GM19463 (cell line): Measurements from ENCODE around the gene ZNF169.
"Not testable (repeated sequence)": the region's sequence is repeated elsewhere in the genome, so short reads cannot be mapped to it uniquely, and the experiment has no call there.

ENCODE experiments used
- ATAC-seq: cut with Tn5 transposase; IDR thresholded peaks from one replicate; pipeline ENCODE4 v1.9.1; 2021; ENCODE audit warnings: mild to moderate bottlenecking, moderate library complexity; ENCODE audit not compliant: unreplicated experiment

The ZNF169 gene

DNA sequence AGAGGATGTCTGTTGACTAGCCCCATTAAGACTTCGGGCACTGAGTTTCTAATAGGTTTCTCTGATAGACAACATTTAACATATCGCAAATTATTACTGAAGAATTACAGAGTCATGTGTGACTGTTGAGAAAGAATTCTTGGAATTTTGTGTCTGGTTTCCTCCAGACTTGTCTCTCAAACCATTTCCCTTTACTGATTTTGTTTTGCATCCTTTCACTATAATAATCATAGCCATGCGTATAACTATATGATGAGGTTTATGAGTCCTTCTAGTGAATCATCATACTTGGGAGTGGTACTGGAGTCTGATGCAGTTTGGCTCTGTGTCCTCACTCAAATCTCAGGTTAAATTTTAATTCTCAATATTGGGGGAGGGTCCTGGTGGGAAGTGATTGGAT lies 27.0 kb downstream of the ZNF169 start:
- no peak for ATAC-seq

GRCh38 chr9:94287877-94288513 lies 28.9 kb downstream of the ZNF169 start:
- no peak for ATAC-seq

DNA sequence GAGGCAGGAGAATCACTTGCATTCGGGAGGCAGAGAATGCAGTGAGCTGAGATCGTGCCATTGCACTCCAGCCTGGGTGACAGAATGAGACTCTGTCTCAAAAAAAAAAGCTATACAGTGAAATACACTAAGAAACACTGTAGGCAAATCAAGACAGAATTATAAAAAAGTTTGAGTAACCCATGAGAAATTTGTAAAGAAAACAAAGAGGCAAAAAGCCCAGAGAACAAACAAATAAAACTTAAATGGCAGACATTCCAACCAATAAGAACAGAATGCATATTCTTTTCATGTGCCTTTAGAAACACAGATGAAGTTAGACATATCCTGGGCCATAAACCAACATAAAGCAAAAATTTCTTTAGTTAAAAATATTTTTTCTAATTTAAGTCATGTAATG lies 30.6 kb downstream of the ZNF169 start:
- ATAC-seq: no peak

- no peak for ATAC-seq
Observed at GRCh38 chr9:94298949-94299599, 40.0 kb downstream of the ZNF169 start.

- ATAC-seq: no peak
Observed at GRCh38 chr9:94300470-94301301, 41.6 kb downstream of the ZNF169 start.

DNA sequence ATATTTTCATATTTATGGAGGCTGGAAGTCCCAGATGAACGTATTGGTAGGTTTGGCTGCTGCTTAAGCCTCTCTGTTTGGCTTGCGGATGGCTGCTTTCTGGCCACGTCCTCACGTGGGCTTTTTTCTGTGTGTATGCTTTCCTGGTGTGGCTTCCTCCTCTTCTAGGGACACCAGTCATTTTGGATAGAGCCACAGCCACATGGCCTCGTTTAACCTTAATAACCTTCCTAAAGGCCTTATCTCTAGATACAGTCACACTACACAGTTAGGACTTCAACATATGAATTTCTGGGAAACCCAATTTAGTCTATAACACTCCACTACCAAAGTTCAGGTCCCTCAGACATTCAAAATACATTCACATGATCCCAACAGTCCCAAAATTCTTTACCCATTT lies 42.5 kb downstream of the ZNF169 start:
- no peak for ATAC-seq

DNA sequence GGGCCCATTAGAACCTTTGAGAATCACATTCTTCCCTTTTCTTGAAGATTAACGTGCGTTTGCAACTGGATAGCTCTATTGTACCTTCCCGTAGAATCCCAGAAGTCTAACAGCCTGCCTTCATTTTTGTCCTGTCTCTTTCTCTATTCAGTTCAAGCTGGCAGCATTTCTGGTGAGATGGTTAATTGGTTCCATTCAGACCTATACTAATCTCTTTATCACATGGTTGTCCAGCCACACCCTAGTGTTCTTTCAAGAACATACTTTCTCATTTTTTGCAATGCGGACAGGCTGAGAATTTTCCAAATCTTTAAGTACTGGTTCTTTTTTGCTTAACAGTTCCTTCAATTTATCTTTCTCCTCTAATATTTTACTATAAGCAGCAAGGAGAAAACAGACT lies 43.3 kb downstream of the ZNF169 start:
- no peak for ATAC-seq

- ATAC-seq: no peak
Observed at GRCh38 chr9:94303321-94303720, 44.2 kb downstream of the ZNF169 start.

GRCh38 chr9:94315034-94315984 lies 56.2 kb downstream of the ZNF169 start:
- not testable (repeated sequence) for ATAC-seq

DNA sequence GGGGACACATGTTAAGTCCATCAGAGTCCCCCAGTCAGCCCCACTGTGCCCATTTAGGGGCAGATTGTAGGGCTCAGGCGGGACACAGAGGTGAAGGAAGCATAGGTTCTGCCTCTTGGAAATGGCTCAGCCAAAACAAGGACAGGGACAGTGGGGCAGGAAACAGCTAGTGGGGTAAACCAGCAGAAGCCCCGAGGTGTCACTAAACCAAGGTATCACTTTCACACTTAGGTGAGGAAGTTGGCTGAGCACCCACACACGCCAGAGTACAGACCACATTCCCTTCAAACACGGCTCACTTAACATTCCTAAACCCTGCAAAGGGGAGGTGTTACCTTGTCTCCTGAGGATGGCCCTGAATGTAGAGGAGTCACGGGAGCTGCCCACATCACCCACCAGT lies 57.1 kb downstream of the ZNF169 start:
- ATAC-seq: peak; percentile 81

DNA sequence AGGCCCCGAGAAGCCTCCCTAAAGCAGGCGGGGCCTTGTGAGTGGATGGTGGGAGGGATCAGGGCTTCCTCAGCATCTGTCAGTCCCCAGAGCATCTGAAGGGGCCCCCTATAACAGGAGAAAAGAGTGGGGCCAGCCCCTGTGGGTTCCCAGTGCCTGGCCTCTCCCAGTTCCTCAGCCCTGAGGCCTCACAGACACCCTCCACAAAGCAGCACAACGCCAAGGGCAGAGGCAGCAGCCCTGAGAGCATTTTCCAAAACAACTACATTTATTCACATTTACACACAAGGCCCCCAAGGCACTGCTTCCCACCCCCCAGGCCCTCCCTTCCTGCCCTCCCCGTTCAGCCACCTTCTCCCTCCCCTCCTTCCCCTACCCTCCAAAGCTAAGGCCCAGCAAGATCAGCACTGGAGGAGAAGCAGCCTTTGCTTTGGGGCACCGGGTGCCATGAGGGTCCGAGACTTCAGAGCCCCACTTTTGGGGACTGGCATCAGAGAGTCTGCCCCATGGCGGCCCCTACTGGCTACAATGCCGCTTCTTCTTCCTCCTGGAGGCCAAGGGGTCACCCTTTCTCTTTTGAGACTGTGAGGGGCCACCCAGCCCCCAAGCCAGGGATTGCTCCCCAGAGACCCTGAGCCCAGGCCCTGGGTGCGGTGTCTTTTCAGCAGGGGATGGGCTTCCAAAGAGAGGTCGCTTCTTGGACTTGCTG lies 59.0 kb downstream of the ZNF169 start:
- ATAC-seq: not testable (repeated sequence)

DNA sequence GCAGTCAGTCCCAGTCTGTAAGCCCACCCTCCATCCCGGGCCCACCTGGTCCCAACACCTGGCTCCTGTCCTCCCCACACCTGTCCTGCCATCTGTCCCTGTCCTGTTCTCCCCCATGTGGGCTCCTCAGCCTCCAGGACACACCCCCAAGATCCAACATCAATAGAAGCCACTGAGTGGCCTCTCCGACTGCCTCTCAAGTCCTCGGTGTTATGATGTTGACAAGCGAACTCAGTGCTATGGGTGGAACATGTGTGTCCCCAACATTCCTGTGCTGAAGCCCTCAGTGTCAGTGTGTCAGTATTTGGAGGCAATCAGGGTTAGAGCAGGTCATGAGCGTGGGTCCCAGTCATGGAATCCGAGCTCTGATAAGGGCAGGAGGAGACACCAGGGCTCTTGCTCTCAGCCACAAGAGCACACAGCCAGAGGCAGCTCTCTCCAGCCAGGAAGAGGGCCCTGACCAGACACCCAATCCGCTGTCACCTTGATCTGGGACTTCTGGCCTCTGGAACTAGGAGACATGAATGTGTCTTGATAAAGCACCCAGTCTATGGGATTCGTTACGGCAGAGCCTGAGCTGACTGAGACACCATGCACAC lies 63.3 kb downstream of the ZNF169 start:
- ATAC-seq: not testable (repeated sequence)

- not testable (repeated sequence) for ATAC-seq
Observed at GRCh38 chr9:94323153-94323798, 64.2 kb downstream of the ZNF169 start.

DNA sequence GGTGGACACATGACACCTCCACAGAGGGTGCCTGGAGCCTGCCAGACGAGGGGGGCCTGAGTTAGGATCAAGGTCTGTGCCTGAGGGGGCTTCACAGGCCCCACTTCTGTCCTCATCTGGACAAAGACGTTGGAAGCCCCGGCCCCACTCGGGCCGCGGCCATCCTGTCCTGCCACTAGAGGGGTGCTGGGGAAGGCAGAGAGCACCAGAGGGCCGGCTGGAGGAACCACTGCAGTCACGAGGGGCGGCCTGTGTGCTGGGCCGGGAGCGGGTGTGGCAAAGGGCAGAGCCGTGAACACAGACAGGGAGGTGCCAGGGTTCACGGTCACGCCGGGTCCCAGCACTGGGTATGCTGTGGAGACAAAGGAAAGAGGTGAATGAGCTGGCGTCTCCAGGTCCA lies 66.5 kb downstream of the ZNF169 start:
- ATAC-seq: not testable (repeated sequence)

DNA sequence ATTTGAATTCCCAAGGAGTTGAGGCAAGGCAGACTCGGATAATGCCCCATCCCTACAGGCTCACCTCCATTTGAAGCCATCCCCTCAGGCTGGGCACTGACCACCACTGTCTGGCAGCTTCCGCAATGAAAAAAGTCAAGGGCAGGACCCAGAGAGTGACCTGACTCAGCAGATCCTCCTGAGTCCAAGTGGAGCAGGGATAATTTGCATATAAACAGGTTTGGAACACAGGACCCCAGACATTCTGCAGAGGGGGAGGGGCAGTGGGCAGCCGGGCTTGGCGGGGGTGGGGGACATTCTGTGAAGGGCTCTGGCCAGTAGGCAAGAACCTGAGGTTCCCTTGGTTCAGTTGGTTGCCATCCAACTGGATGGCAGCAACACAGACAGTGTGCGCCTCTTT lies 69.4 kb downstream of the ZNF169 start, which contains the start of gene NUTM2F:
Gene NUTM2F, minus strand, starts transcription at position 101 of the 400 bp plus-strand sequence. Its CDS starts 21 bp downstream, at position 80.
- ATAC-seq: not testable (repeated sequence)

- ATAC-seq: not testable (repeated sequence)
Observed at GRCh38 chr9:94336445-94336844, 77.3 kb downstream of the ZNF169 start.

DNA sequence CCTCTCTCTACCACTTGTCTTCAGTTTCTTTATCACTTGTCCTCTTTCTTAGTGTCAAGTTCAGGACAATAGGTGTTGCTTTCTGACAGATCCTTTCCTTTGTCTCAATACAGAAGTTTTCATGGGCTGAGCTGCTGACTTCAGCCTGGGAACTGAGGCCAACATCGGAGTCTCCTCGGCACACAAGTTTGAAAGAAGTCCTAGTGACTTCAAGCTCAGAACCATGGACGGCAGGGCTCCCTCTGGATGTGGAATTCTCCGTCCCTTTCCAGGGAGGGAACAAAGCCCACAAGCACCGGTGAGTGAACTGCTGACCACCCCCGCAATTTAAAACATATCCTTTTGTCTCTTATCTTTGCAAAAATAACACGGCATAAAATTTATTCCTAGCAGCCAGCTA lies 79.6 kb downstream of the ZNF169 start:
- ATAC-seq: not testable (repeated sequence)

GRCh38 chr9:94339657-94340056 lies 80.6 kb downstream of the ZNF169 start:
- ATAC-seq: not testable (repeated sequence)

GRCh38 chr9:94340750-94341149 lies 81.7 kb downstream of the ZNF169 start:
- not testable (repeated sequence) for ATAC-seq
